Hepatocyte (in vitro differentiated cells): Measurements from ENCODE around the gene KSR1. TPM values are rescaled to one million over a fixed set of nuclear protein-coding genes. Genes with fewer than 3 reads are reported as not detected.
"Not testable (repeated sequence)": the region's sequence is repeated elsewhere in the genome, so short reads cannot be mapped to it uniquely, and the experiment has no call there.

Experiments
- DNase-seq: peaks from one replicate; pipeline ENCODE4 v3.0.0-alpha.2; 2016; ENCODE audit warnings: low spot score
- H2AFZ ChIP-seq: fragments of 200-600 bp; sonication (generic); 2 replicates; pipeline ENCODE4 v1.6.0; 2016; ENCODE audit warnings: antibody characterized with exemption, mild to moderate bottlenecking
- H3K27ac ChIP-seq: fragments of 200-600 bp; sonication (generic); 2 replicates; pipeline ENCODE4 v1.5.1; 2016; ENCODE audit warnings: mild to moderate bottlenecking
- H3K27me3 ChIP-seq: fragments of 200-600 bp; sonication (generic); 2 replicates; pipeline ENCODE4 v1.6.1; 2016
- H3K36me3 ChIP-seq: fragments of 200-600 bp; sonication (generic); replicated peaks from 2 replicates; pipeline ENCODE4 v1.5.1; 2016; ENCODE audit warnings: low read depth; ENCODE audit not compliant: insufficient read depth
- H3K4me1 ChIP-seq: fragments of 200-600 bp; sonication (generic); 2 replicates; pipeline ENCODE4 v1.5.1; 2016; ENCODE audit warnings: mild to moderate bottlenecking, moderate library complexity; ENCODE audit not compliant: insufficient read depth
- H3K4me2 ChIP-seq: fragments of 200-600 bp; sonication (generic); 2 replicates; pipeline ENCODE4 v1.6.0; 2016
- H3K4me3 ChIP-seq: fragments of 200-600 bp; sonication (generic); 2 replicates; pipeline ENCODE4 v1.5.1; 2016; ENCODE audit warnings: mild to moderate bottlenecking
- H3K79me2 ChIP-seq: fragments of 200-600 bp; sonication (generic); 2 replicates; pipeline ENCODE4 v1.6.0; 2017; ENCODE audit warnings: mild to moderate bottlenecking
- H3K9me2 ChIP-seq: fragments of 200-600 bp; sonication (generic); replicated peaks from 2 replicates; pipeline ENCODE4 v1.6.0; 2017; ENCODE audit warnings: mild to moderate bottlenecking; ENCODE audit not compliant: insufficient read depth
- H3K9me3 ChIP-seq: fragments of 200-600 bp; sonication (generic); 2 replicates; pipeline ENCODE4 v1.5.1; 2016; ENCODE audit warnings: low read depth, mild to moderate bottlenecking
- H4K20me1 ChIP-seq: fragments of 200-600 bp; sonication (generic); 2 replicates; pipeline ENCODE4 v1.6.0; 2016; ENCODE audit warnings: mild to moderate bottlenecking; ENCODE audit not compliant: insufficient read depth, poor library complexity, severe bottlenecking
- EZH2 ChIP-seq: fragments of 200-600 bp; sonication (generic); IDR thresholded peaks from 2 replicates; pipeline ENCODE4 v1.6.1; 2016; ENCODE audit warnings: antibody characterized with exemption, mild to moderate bottlenecking, borderline replicate concordance
- EZH2phosphoT487 ChIP-seq: fragments of 200-600 bp; sonication (generic); IDR thresholded peaks from one replicate; pipeline ENCODE4 v1.6.1; 2018; ENCODE audit warnings: antibody characterized with exemption, mild to moderate bottlenecking, low read depth, moderate library complexity; ENCODE audit not compliant: unreplicated experiment, severe bottlenecking
- WGBS: methylation state at CpG from one replicate; pipeline ENCODE4 v1.1.6; 2016; ENCODE audit warnings: low lambda C conversion rate; ENCODE audit errors: missing lambda C conversion rate; 5-methylcytosine and 5-hydroxymethylcytosine counted together
- polyA plus RNA-seq: library from polyadenylated mRNA; unstranded; fragments of >200 nt; fragmentation: Nextera tagmentation; extraction: Ambion mirVana; gene quantifications from 2 replicates; pipeline ENCODE4 v1.2.1, GENCODE V29; 2016
- total RNA-seq: library from RNA; depleted of rRNA; stranded (reverse); fragments of >200 nt; gene quantifications from 2 replicates; pipeline ENCODE4 v1.2.3, GENCODE V29; 2014
- TF ChIP-seq, protein P1 (sequence below): fragments of 200-600 bp; sonication (generic); IDR thresholded peaks from 2 replicates; pipeline ENCODE4 v1.5.1; 2016; ENCODE audit warnings: antibody characterized with exemption, mild to moderate bottlenecking; ENCODE audit not compliant: poor library complexity

KSR1 gene
- total and polyA plus RNA-seq, 2 experiments from 2014 or later = 16.2 to 32.6 TPM

DNA sequence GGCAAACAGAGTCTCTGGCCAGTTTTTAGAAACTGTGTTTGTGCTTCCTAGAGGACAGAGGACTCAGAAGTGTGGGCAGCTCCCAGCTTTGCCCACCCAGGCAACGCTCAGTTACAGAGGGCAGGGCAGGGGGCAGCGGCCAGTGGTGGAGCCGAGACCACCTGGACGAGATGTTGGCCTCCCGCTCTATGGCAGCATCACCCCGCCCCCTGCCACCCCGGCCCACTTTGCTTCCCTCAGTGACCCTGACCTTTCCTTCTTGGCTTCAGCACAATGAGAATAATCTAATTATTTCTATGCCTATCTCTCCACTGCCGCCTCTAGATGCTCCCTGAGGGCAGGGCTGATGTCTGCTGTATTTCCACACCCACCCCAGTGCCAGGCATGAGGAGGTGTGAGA is 200.4 kb downstream of the KSR1 start:
- not testable (repeated sequence) for DNase-seq, H4K20me1 ChIP-seq, H3K4me3 ChIP-seq, H3K27me3 ChIP-seq, H3K9me3 ChIP-seq, H3K36me3 ChIP-seq, H3K4me1 ChIP-seq, H3K4me2 ChIP-seq, H2AFZ ChIP-seq, H3K9me2 ChIP-seq, H3K27ac ChIP-seq, H3K79me2 ChIP-seq
- 81% methylated on average over 8 of the region's 8 CpGs for WGBS

DNA sequence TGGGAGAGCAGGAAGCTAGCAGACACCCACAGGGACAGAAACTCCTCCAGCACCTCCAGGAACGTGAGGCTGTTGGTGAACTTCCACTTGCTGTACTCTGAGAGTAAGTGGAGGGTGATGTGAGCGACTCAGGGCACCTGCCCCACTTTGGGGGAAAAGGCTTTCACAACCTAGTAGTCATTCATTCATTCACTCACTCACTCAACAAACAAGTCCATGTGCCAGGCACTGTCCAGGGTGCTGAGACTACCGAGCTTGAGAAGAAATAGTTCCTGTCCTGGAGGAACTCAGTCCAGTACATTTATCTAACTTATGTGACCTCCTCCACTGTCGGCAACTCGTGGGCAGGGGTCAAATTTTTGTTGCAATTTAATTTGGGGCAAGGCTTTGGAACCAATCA is 201.4 kb downstream of the KSR1 start:
- 68% methylated on average over 5 of the region's 5 CpGs for WGBS
- Histone ChIP-seq H3K9me3 (no peaks in the 10 kb centered on the region), H3K36me3 (no peaks in the 10 kb centered on the region), H3K4me3 (no peak overlapping the region), H3K79me2 (no peaks in the 10 kb centered on the region), H3K27me3 (no peaks in the 10 kb centered on the region), H3K9me2 (no peaks in the 10 kb centered on the region), H2AFZ (no peak overlapping the region), H3K4me1 (no peaks in the 10 kb centered on the region), H3K4me2 (no peak overlapping the region), H4K20me1 (no peaks in the 10 kb centered on the region), H3K27ac (no peak overlapping the region)
- peak; percentile 25 for DNase-seq
- TF ChIP-seq, protein P1, sequence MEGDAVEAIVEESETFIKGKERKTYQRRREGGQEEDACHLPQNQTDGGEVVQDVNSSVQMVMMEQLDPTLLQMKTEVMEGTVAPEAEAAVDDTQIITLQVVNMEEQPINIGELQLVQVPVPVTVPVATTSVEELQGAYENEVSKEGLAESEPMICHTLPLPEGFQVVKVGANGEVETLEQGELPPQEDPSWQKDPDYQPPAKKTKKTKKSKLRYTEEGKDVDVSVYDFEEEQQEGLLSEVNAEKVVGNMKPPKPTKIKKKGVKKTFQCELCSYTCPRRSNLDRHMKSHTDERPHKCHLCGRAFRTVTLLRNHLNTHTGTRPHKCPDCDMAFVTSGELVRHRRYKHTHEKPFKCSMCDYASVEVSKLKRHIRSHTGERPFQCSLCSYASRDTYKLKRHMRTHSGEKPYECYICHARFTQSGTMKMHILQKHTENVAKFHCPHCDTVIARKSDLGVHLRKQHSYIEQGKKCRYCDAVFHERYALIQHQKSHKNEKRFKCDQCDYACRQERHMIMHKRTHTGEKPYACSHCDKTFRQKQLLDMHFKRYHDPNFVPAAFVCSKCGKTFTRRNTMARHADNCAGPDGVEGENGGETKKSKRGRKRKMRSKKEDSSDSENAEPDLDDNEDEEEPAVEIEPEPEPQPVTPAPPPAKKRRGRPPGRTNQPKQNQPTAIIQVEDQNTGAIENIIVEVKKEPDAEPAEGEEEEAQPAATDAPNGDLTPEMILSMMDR = no peak
- no peak for TF ChIP-seq EZH2phosphoT487
- TF ChIP-seq EZH2 = no peak

DNA sequence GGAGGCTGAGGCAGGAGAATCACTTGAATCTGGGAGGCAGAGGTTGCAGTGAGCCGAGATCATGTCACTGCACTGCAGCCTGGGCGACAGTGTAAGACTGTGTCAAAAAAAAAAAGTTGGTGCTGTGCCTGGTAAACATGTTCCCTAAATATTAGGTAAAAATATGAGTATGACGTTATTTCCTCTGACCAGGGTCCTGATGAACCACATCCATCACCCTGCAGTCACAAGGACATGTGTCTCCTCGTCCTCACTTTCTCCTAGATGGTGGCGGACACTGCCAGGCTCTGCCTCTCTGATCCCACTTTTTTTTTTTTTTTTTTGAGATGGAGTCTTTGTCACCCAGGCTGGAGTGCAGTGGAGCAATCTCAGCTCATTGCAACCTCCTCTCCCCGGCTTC is 203.4 kb downstream of the KSR1 start:
- no peak for DNase-seq
- no peak overlapping the region for H3K27ac ChIP-seq
- H3K4me2 ChIP-seq = no peak overlapping the region
- no peaks in the 10 kb centered on the region for H3K9me2 ChIP-seq
- no peak overlapping the region for H2AFZ ChIP-seq
- H3K27me3 ChIP-seq = no peaks in the 10 kb centered on the region
- no peaks in the 10 kb centered on the region for H4K20me1 ChIP-seq
- H3K36me3 ChIP-seq = no peaks in the 10 kb centered on the region
- no peak for TF ChIP-seq EZH2
- no peak for TF ChIP-seq EZH2phosphoT487
- TF ChIP-seq, protein P1 = no peak
- 78% methylated on average over 6 of the region's 6 CpGs for WGBS
- H3K9me3 ChIP-seq = no peaks in the 10 kb centered on the region
- H3K79me2 ChIP-seq = no peaks in the 10 kb centered on the region
- no peaks in the 10 kb centered on the region for H3K4me1 ChIP-seq
- H3K4me3 ChIP-seq = no peak overlapping the region

DNA sequence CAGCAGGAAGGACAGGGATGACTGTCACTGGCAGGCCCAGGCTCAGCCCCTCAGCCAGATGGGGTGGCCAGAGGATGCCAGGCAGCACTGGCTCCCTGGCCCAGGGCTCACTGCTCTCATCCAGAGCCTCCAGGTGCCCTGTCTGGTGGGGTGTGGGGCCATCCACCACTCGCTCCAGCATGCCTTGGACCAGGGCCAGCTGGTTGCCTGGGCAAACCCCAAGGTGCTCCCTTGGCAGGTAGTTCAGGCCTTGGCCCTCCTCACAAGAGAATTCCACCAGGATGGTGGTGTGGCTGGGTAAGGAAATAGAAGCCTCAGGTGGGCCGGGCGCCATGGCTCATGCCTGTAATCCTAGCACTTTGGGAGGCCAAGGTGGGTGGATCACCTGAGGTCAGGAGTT is 204.2 kb downstream of the KSR1 start:
- Histone ChIP-seq H3K27me3 (no peaks in the 10 kb centered on the region), H3K9me3 (no peaks in the 10 kb centered on the region), H3K4me2 (no peak overlapping the region), H3K27ac (no peak overlapping the region), H3K79me2 (no peaks in the 10 kb centered on the region), H3K36me3 (no peaks in the 10 kb centered on the region), H3K4me3 (no peak overlapping the region), H2AFZ (no peak overlapping the region), H3K4me1 (no peaks in the 10 kb centered on the region), H3K9me2 (no peaks in the 10 kb centered on the region), H4K20me1 (no peaks in the 10 kb centered on the region)
- 82% methylated on average over 3 of the region's 3 CpGs for WGBS
- TF ChIP-seq EZH2 (no peak), EZH2phosphoT487 (no peak)
- TF ChIP-seq, protein P1 = no peak
- no peak for DNase-seq
